HEK293 (cell line): Measurements from ENCODE around the gene MYOM1.

Experiments used
- CTCF ChIA-PET: fragments of 350-600 bp; formaldehyde crosslinking; extraction: SDS; loops from one replicate; lab custom pipeline; 2021; ENCODE audit warnings: antibody characterized with exemption; lab: Yijun Ruan, JAX
- POLR2A ChIA-PET: fragments of 300-600 bp; formaldehyde crosslinking; extraction: SDS; loops from one replicate; lab custom pipeline; 2020; ENCODE audit warnings: antibody characterized with exemption, inconsistent platforms; lab: Yijun Ruan, JAX
- H3K27ac ChIP-seq: fragments of 200-500 bp; sonication (Bioruptor generic); 2 replicates; pipeline ENCODE4 v1.5.1; 2014; ENCODE audit warnings: low read depth, low read length, control low read depth, inconsistent platforms; ENCODE audit errors: extremely low read depth
- H3K36me3 ChIP-seq, 2 experiments: fragments of 200-500 bp in 1 of 2; sonication (Bioruptor generic) in 1 of 2; 1 replicate in 1 of 2; 2 replicates in 1 of 2; pipeline ENCODE4 v1.5.1; 2014 to 2017; ENCODE audit warnings: inconsistent platforms in 2 of 2, low read length in 2 of 2; ENCODE audit not compliant: control insufficient read depth in 2 of 2, insufficient read depth in 1 of 2
- H3K4me1 ChIP-seq: fragments of 200-500 bp; sonication (Bioruptor generic); 2 replicates; pipeline ENCODE4 v1.5.1; 2014; ENCODE audit warnings: mild to moderate bottlenecking, low read length, inconsistent platforms; ENCODE audit not compliant: control insufficient read depth, insufficient read depth
- H3K4me3 ChIP-seq: 2 replicates; pipeline ENCODE4 v1.5.1; 2011; ENCODE audit warnings: low read depth, mild to moderate bottlenecking, control low read depth, low read length, moderate library complexity
- H3K9me3 ChIP-seq: fragments of 200-500 bp; sonication (Bioruptor generic); 2 replicates; pipeline ENCODE4 v1.5.1; 2014; ENCODE audit warnings: low read depth, low read length, inconsistent platforms; ENCODE audit not compliant: control insufficient read depth, insufficient read depth
- HOXC10 ChIP-seq: sonication (generic); formaldehyde crosslinking; IDR thresholded peaks from 2 replicates; pipeline ENCODE4 v1.8.1; 2023; ENCODE audit warnings: mild to moderate bottlenecking, missing genetic modification reagents
- MEIS1 ChIP-seq: sonication (generic); formaldehyde crosslinking; IDR thresholded peaks from 2 replicates; pipeline ENCODE4 v1.8.1; 2022; ENCODE audit warnings: missing genetic modification reagents, mild to moderate bottlenecking, borderline replicate concordance
- ZBTB1 ChIP-seq: fragments of 450-650 bp; formaldehyde crosslinking; IDR thresholded peaks from 2 replicates; pipeline ENCODE4 v1.5.1; 2016; ENCODE audit warnings: missing biosample characterization, missing genetic modification characterization
- ZBTB20 ChIP-seq: fragments of 450-650 bp; formaldehyde crosslinking; IDR thresholded peaks from 2 replicates; pipeline ENCODE4 v1.5.1; 2016; ENCODE audit warnings: missing biosample characterization, missing genetic modification characterization
- ZNF121 ChIP-seq: fragments of 450-650 bp; formaldehyde crosslinking; IDR thresholded peaks from 2 replicates; pipeline ENCODE4 v1.5.1; 2016; ENCODE audit warnings: missing biosample characterization, missing genetic modification characterization
- ZNF133 ChIP-seq: fragments of 450-650 bp; formaldehyde crosslinking; IDR thresholded peaks from 2 replicates; pipeline ENCODE4 v1.5.1; 2016; ENCODE audit warnings: missing biosample characterization, missing genetic modification characterization
- ZNF140 ChIP-seq: fragments of 450-650 bp; formaldehyde crosslinking; IDR thresholded peaks from 2 replicates; pipeline ENCODE4 v1.5.1; 2016; ENCODE audit warnings: missing biosample characterization, missing genetic modification characterization
- ZNF155 ChIP-seq: fragments of 450-650 bp; formaldehyde crosslinking; IDR thresholded peaks from 2 replicates; pipeline ENCODE4 v1.5.1; 2016; ENCODE audit warnings: missing biosample characterization, missing genetic modification characterization
- ZNF16 ChIP-seq: fragments of 450-650 bp; formaldehyde crosslinking; IDR thresholded peaks from 2 replicates; pipeline ENCODE4 v1.5.1; 2016; ENCODE audit warnings: low read depth, missing biosample characterization, missing genetic modification characterization
- ZNF169 ChIP-seq: fragments of 450-650 bp; formaldehyde crosslinking; IDR thresholded peaks from 2 replicates; pipeline ENCODE4 v1.5.1; 2016; ENCODE audit warnings: missing biosample characterization, missing genetic modification characterization
- ZNF18 ChIP-seq: fragments of 450-650 bp; formaldehyde crosslinking; IDR thresholded peaks from 2 replicates; pipeline ENCODE4 v1.5.1; 2016; ENCODE audit warnings: missing biosample characterization, missing genetic modification characterization
- ZNF2 ChIP-seq: fragments of 450-650 bp; formaldehyde crosslinking; IDR thresholded peaks from 2 replicates; pipeline ENCODE4 v1.5.1; 2016; ENCODE audit warnings: missing biosample characterization, missing genetic modification characterization
- ZNF23 ChIP-seq: fragments of 450-650 bp; formaldehyde crosslinking; IDR thresholded peaks from 2 replicates; pipeline ENCODE4 v1.5.1; 2016; ENCODE audit warnings: missing biosample characterization, missing genetic modification characterization, borderline replicate concordance
- ZNF37A ChIP-seq: fragments of 450-650 bp; IDR thresholded peaks from 2 replicates; pipeline ENCODE4 v1.5.1; 2018; ENCODE audit warnings: missing biosample characterization, missing genetic modification characterization
- ZNF423 ChIP-seq: fragments of 450-650 bp; formaldehyde crosslinking; IDR thresholded peaks from 2 replicates; pipeline ENCODE4 v1.5.1; 2016; ENCODE audit warnings: missing biosample characterization, missing genetic modification characterization
- ZNF426 ChIP-seq: fragments of 450-650 bp; formaldehyde crosslinking; IDR thresholded peaks from 2 replicates; pipeline ENCODE4 v1.5.1; 2017; ENCODE audit warnings: missing biosample characterization, missing genetic modification characterization, mild to moderate bottlenecking, inconsistent platforms, moderate library complexity
- ZNF521 ChIP-seq: fragments of 450-650 bp; formaldehyde crosslinking; IDR thresholded peaks from 2 replicates; pipeline ENCODE4 v1.5.1; 2017; ENCODE audit warnings: missing biosample characterization, mild to moderate bottlenecking, missing genetic modification characterization
- ZNF596 ChIP-seq: fragments of 450-650 bp; IDR thresholded peaks from 2 replicates; pipeline ENCODE4 v1.5.0; 2018; ENCODE audit warnings: missing biosample characterization, mild to moderate bottlenecking, missing genetic modification characterization, moderate library complexity
- ZNF600 ChIP-seq: fragments of 450-650 bp; formaldehyde crosslinking; IDR thresholded peaks from 2 replicates; pipeline ENCODE4 v1.5.1; 2016; ENCODE audit warnings: missing biosample characterization, missing genetic modification characterization
- ZNF610 ChIP-seq: fragments of 450-650 bp; formaldehyde crosslinking; IDR thresholded peaks from 2 replicates; pipeline ENCODE4 v1.5.1; 2016; ENCODE audit warnings: missing biosample characterization, missing genetic modification characterization, borderline replicate concordance
- ZNF707 ChIP-seq: fragments of 450-650 bp; formaldehyde crosslinking; IDR thresholded peaks from 2 replicates; pipeline ENCODE4 v1.5.1; 2016; ENCODE audit warnings: missing biosample characterization, missing genetic modification characterization
- ZSCAN23 ChIP-seq: fragments of 450-650 bp; formaldehyde crosslinking; IDR thresholded peaks from 2 replicates; pipeline ENCODE4 v1.5.1; 2016; ENCODE audit warnings: missing biosample characterization, missing genetic modification characterization
- TF ChIP-seq, protein P1 (sequence below): fragments of 450-650 bp; formaldehyde crosslinking; IDR thresholded peaks from 2 replicates; pipeline ENCODE4 v1.5.1; 2016; ENCODE audit warnings: missing biosample characterization, missing genetic modification characterization
- TF ChIP-seq, protein P2 (sequence below): fragments of 450-650 bp; formaldehyde crosslinking; IDR thresholded peaks from 2 replicates; pipeline ENCODE4 v1.5.1; 2016; ENCODE audit warnings: missing biosample characterization, missing genetic modification characterization

MYOM1 gene

GRCh38 chr18:3056311-3056710 is 163.5 kb downstream of the MYOM1 start:
- Histone ChIP-seq H3K4me3 (no peak overlapping the region), H3K4me1 (no peaks in the 10 kb centered on the region; the same call in 1 of the 2 replicates), H3K27ac (no peak overlapping the region), H3K36me3 (no peaks in the 10 kb centered on the region), H3K9me3 (no peaks in the 10 kb centered on the region)
- ChIA-PET POLR2A (interaction anchor here (0.7 kb wide), 1 partner anchor 11 kb away, joined by 3 read pairs; no protein-coding TSS in a partner anchor), CTCF (interaction anchor here (0.9 to 1.5 kb wide), 5 partner anchors 9 to 95 kb away, joined by 3 to 9 read pairs (median 5); no protein-coding TSS in a partner anchor)
- TF ChIP-seq ZNF423 (tag by site-specific recombination): no peak
- no peak for TF ChIP-seq ZNF600
- no peak for TF ChIP-seq ZNF23 (tag by site-specific recombination)
- no peak for TF ChIP-seq ZNF596 (tag by site-specific recombination)
- no peak for TF ChIP-seq ZBTB1
- no peak for TF ChIP-seq ZNF169 (tag by site-specific recombination)
- TF ChIP-seq ZNF155 (tag by site-specific recombination): no peak
- no peak for TF ChIP-seq ZNF610
- no peak for TF ChIP-seq ZNF426 (tag by site-specific recombination)
- TF ChIP-seq ZNF121: no peak

- CTCF ChIA-PET: interaction anchor here (0.8 to 1.5 kb wide), 6 partner anchors 9 to 96 kb away, joined by 3 to 9 read pairs (median 4); no protein-coding TSS in a partner anchor
- no peaks in the 10 kb centered on the region for H3K9me3 ChIP-seq
- H3K4me1 ChIP-seq: no peaks in the 10 kb centered on the region; the same call in 1 of the 2 replicates
- no peak for TF ChIP-seq ZNF521 (tag by site-specific recombination)
- TF ChIP-seq ZNF707 (tag by site-specific recombination): no peak
- TF ChIP-seq ZNF16 (tag by site-specific recombination): no peak
- TF ChIP-seq ZNF37A (tag by site-specific recombination): no peak
- TF ChIP-seq ZNF2 (tag by site-specific recombination): no peak
- TF ChIP-seq, protein P1, sequence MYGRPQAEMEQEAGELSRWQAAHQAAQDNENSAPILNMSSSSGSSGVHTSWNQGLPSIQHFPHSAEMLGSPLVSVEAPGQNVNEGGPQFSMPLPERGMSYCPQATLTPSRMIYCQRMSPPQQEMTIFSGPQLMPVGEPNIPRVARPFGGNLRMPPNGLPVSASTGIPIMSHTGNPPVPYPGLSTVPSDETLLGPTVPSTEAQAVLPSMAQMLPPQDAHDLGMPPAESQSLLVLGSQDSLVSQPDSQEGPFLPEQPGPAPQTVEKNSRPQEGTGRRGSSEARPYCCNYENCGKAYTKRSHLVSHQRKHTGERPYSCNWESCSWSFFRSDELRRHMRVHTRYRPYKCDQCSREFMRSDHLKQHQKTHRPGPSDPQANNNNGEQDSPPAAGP: no peak
- TF ChIP-seq ZBTB20 (tag by site-specific recombination): no peak
- TF ChIP-seq ZNF140 (tag by site-specific recombination): no peak
- no peak for TF ChIP-seq ZNF133
- TF ChIP-seq ZSCAN23: no peak
- TF ChIP-seq MEIS1 (CRISPR knock-in tag): no peak
- no peak for TF ChIP-seq HOXC10 (CRISPR knock-in tag)
- no peak for TF ChIP-seq ZNF610
- TF ChIP-seq, protein P2, sequence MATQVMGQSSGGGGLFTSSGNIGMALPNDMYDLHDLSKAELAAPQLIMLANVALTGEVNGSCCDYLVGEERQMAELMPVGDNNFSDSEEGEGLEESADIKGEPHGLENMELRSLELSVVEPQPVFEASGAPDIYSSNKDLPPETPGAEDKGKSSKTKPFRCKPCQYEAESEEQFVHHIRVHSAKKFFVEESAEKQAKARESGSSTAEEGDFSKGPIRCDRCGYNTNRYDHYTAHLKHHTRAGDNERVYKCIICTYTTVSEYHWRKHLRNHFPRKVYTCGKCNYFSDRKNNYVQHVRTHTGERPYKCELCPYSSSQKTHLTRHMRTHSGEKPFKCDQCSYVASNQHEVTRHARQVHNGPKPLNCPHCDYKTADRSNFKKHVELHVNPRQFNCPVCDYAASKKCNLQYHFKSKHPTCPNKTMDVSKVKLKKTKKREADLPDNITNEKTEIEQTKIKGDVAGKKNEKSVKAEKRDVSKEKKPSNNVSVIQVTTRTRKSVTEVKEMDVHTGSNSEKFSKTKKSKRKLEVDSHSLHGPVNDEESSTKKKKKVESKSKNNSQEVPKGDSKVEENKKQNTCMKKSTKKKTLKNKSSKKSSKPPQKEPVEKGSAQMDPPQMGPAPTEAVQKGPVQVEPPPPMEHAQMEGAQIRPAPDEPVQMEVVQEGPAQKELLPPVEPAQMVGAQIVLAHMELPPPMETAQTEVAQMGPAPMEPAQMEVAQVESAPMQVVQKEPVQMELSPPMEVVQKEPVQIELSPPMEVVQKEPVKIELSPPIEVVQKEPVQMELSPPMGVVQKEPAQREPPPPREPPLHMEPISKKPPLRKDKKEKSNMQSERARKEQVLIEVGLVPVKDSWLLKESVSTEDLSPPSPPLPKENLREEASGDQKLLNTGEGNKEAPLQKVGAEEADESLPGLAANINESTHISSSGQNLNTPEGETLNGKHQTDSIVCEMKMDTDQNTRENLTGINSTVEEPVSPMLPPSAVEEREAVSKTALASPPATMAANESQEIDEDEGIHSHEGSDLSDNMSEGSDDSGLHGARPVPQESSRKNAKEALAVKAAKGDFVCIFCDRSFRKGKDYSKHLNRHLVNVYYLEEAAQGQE (tag by site-specific recombination): no peak
- no peak for TF ChIP-seq ZNF18 (tag by site-specific recombination)
- TF ChIP-seq, all 188 proteins: peak for 0
- POLR2A ChIA-PET: interaction anchor here (0.7 kb wide), 1 partner anchor 11 kb away, joined by 3 read pairs; no protein-coding TSS in a partner anchor
- Histone ChIP-seq H3K36me3 (no peaks in the 10 kb centered on the region), H3K27ac (no peak overlapping the region), H3K4me3 (no peak overlapping the region)
Observed at GRCh38 chr18:3055816-3056215, 164.0 kb downstream of the MYOM1 start.
